GM10266 (cell line): ENCODE measurements around the gene MYH7B.

Experiments used
- DNase-seq: peaks from one replicate; pipeline ENCODE4 v3.0.0; 2012; ENCODE audit errors: extremely low spot score
- TF ChIP-seq, protein P1 (sequence below): IDR thresholded peaks from 2 replicates; pipeline ENCODE4 v1.5.1; 2012; ENCODE audit warnings: mild to moderate bottlenecking, low read depth; ENCODE audit not compliant: control insufficient read depth, insufficient read depth; ENCODE audit errors: missing control alignments

Gene MYH7B

GRCh38 chr20:34928411-34928810 is 27.3 kb upstream of the MYH7B start:
- DNase-seq, result no peak
- TF ChIP-seq, protein P1, sequence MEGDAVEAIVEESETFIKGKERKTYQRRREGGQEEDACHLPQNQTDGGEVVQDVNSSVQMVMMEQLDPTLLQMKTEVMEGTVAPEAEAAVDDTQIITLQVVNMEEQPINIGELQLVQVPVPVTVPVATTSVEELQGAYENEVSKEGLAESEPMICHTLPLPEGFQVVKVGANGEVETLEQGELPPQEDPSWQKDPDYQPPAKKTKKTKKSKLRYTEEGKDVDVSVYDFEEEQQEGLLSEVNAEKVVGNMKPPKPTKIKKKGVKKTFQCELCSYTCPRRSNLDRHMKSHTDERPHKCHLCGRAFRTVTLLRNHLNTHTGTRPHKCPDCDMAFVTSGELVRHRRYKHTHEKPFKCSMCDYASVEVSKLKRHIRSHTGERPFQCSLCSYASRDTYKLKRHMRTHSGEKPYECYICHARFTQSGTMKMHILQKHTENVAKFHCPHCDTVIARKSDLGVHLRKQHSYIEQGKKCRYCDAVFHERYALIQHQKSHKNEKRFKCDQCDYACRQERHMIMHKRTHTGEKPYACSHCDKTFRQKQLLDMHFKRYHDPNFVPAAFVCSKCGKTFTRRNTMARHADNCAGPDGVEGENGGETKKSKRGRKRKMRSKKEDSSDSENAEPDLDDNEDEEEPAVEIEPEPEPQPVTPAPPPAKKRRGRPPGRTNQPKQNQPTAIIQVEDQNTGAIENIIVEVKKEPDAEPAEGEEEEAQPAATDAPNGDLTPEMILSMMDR, result no peak

GRCh38 chr20:34931771-34932170 is 23.9 kb upstream of the MYH7B start:
- DNase-seq, result no peak
- TF ChIP-seq, protein P1, result no peak

DNA sequence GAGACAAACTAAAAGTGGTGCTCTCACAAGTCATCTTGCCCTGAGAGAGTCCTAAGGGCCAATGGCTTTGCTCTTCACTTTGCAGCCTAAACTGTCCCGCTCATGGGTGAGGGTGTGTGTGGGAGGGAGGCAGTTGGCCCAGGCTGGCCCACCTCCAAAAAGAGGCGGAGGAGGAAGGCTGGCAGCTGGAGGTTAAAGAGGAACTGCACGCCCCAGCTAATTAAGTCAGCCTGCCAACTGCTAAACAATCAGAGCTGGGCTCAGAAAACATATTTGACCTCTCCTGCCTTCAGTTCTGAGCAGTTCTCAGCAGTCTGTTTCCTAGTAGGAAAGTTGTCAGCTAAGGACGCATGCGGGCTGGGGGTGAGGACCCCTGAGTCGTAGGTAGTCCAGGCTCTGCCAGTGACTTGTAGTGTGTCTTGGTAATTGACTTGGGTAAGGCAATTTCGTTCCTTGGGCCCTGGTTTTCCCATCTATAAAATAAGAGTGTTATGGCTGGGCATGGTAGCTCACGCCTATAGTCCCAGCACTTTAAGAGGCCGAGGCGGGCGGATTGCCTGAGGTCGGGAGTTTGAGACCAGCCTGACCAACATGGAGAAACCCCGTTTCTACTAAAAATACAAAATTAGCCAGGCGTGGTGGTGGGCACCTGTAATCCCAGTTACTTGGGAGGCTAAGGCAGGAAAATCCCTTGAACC is 17.1 kb upstream of the MYH7B start:
- DNase-seq, result no peak

DNA sequence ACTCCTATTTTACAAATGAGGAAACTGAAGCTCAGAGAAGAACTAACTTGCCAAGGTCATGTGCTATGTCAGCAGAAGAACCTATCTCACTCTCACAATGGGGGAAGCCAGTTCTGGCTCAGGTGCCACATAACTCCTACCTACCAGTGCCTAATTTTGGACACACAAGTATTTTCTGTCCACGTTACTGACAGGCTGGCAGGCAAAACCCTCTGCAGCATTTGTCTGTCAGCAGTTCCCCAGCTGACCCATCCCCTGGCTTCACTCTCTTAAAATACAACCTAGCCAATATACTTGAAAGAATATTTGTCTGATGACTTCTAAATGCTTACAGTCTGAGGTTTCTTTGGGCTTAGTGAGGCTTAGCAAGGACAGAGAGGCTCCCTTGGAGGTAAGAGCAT is 15.6 kb upstream of the MYH7B start:
- TF ChIP-seq, protein P1, result no peak
- DNase-seq, result no peak

More for the DNA sequence above, 17.1 kb upstream of the MYH7B start:
- TF ChIP-seq, protein P1, result no peak

GRCh38 chr20:34941226-34941625 is 14.4 kb upstream of the MYH7B start:
- TF ChIP-seq, protein P1, result no peak
- DNase-seq, result no peak

- TF ChIP-seq, protein P1, result no peak
- no peak for DNase-seq
Observed at GRCh38 chr20:34942301-34942700, 13.4 kb upstream of the MYH7B start.

DNA sequence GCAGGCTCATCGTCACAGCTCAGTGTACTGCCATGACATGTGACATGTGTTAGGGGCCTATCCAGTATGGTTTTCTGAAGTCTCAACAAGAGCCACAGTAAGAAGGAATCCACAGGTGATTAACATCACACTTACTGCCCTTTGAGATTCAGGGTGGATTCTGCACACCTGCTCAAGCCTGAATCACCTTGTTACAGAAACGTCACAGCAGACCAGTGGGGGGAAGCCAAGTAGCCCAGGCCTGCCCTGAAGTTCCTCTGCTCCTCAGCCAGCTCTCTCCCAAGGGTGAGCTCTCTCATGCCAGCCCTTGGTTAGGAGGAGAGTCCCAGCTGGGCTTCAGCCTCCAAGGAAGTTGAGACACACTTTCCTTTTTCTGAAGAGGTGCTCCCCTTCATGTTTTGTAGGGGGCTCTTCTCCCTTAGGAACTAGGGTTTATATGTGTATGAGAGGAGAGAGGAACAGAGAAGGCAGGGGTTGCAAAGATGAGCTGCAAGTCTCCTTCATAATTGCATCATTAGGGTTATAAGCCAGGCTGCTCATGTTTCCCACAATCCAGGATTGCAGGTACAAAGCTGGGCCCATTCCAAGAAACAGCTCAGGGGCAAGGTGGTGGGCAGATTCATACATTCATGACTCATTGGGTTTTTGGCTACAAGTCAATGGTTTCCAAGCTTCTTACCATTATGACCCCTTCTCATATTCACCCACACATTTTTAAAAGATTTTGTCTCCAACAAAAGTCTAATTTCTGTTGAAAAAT is 11.7 kb upstream of the MYH7B start:
- TF ChIP-seq, protein P1, result no peak
- DNase-seq, result no peak
